Measurements from ENCODE around the gene FGD6.

Gene FGD6

DNA sequence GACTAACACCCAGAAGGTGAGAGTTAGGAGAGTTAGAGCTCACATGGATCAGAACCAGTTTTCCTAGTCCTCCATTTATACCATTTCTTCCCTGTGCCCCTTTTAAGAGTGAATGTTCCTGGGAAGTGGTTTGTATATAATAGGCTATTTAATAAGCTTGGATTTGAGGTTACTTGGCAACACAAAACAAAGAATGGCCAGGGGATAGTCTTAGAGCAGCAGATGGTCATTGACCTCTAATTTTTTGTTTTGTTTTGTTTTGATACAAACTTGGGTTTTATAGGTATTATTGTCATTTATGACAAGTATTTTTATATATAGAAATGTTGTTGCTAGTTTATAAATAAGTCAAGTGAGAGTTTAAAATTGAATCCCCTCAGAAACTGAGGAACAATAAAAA lies 36.1 kb upstream of the FGD6 start:
- no peak overlapping the region for H3K4me3 ChIP-seq (ENCODE audit: low read depth, low read length)
- no peaks in the 10 kb centered on the region for H3K27me3 ChIP-seq (ENCODE audit: control insufficient read depth, insufficient read depth, low read length)
- no peaks in the 10 kb centered on the region for H3K36me3 ChIP-seq (ENCODE audit: control insufficient read depth, insufficient read depth, low read length)
- H3K79me2 ChIP-seq, result peaks cover 4% of the 10 kb centered on the region
- no peak overlapping the region for H2AFZ ChIP-seq
- no peak overlapping the region for H3K27ac ChIP-seq
- TF ChIP-seq, protein P1, sequence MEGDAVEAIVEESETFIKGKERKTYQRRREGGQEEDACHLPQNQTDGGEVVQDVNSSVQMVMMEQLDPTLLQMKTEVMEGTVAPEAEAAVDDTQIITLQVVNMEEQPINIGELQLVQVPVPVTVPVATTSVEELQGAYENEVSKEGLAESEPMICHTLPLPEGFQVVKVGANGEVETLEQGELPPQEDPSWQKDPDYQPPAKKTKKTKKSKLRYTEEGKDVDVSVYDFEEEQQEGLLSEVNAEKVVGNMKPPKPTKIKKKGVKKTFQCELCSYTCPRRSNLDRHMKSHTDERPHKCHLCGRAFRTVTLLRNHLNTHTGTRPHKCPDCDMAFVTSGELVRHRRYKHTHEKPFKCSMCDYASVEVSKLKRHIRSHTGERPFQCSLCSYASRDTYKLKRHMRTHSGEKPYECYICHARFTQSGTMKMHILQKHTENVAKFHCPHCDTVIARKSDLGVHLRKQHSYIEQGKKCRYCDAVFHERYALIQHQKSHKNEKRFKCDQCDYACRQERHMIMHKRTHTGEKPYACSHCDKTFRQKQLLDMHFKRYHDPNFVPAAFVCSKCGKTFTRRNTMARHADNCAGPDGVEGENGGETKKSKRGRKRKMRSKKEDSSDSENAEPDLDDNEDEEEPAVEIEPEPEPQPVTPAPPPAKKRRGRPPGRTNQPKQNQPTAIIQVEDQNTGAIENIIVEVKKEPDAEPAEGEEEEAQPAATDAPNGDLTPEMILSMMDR (IDR thresholded peaks at IDR 0.05), result no peak
- no peak overlapping the region for H3K9ac ChIP-seq
- no peak overlapping the region for H3K4me2 ChIP-seq (ENCODE audit: low read length)
- peaks cover 10% of the 10 kb centered on the region for H3K4me1 ChIP-seq
- no peaks in the 10 kb centered on the region for H3K9me3 ChIP-seq (ENCODE audit: control insufficient read depth, low read length)

DNA sequence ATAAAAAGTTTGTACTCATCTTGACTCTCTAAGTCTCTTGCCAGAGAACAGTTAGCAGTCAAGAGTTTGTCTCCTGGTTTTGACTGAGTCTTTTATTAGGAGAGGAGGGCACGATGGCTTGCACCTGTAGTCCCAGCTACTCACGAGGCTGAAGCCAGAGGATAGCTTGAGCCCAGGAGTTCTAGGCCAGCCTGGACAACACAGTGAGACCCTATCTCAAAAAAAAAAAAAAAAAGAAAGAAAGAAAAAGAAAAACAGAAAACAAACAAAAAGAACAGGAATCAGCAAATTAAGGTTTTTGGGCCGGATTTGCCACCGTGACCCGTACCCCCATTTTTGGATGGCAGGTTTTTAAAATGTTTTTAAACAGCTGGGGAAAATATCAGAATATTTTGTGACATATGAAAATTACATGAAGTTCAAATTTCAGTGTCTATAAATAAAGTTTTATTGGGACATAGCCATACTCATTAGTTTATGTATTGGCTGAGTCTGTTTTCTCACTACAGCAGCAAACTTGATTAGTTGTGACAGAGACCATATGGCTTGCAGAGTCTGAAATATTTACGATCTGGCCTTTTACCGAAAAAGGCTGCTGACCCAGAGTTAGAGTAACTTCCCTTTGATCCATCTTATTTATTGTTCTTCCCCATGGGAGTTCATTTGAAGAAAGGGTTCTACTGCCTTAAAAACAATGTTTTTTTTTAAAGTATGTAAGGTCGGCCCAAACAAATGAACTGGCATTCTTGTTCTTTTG lies 31.5 kb upstream of the FGD6 start:
- H3K9ac ChIP-seq, result no peak overlapping the region
- no peaks in the 10 kb centered on the region for H3K9me3 ChIP-seq (ENCODE audit: control insufficient read depth, low read length)
- no peaks in the 10 kb centered on the region for H3K27me3 ChIP-seq (ENCODE audit: control insufficient read depth, insufficient read depth, low read length)
- H2AFZ ChIP-seq, result no peak overlapping the region
- TF ChIP-seq, protein P1 (IDR thresholded peaks at IDR 0.05), result no peak
- no peaks in the 10 kb centered on the region for H3K36me3 ChIP-seq (ENCODE audit: control insufficient read depth, insufficient read depth, low read length)
- H3K27ac ChIP-seq, result no peak overlapping the region
- H3K4me1 ChIP-seq, result peaks cover 6% of the 10 kb centered on the region
- H3K4me2 ChIP-seq (ENCODE audit: low read length), result no peak overlapping the region
- H3K4me3 ChIP-seq (ENCODE audit: low read depth, low read length), result no peak overlapping the region
- peaks cover 15% of the 10 kb centered on the region for H3K79me2 ChIP-seq

DNA sequence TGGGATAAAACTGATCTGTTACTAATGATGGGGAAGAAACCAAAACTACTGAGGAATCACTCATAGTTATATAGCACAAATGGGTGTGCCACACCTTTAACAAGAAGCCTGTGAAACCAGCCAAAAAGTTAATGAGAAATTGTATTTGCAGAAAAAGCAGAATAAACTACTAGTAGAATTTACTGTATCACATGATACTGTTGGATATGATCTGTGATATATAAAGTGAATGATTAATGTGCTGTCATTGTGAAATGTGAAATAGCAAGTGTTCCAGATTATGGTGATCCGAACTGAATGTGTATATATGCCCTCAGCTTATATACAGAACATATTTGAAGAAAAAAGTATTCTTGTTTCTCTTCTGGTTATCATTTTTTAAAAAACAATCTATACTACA lies 30.8 kb upstream of the FGD6 start:
- no peak overlapping the region for H3K4me2 ChIP-seq (ENCODE audit: low read length)
- no peak overlapping the region for H3K27ac ChIP-seq
- H3K36me3 ChIP-seq (ENCODE audit: control insufficient read depth, insufficient read depth, low read length), result no peaks in the 10 kb centered on the region
- TF ChIP-seq, protein P1 (IDR thresholded peaks at IDR 0.05), result no peak
- no peak overlapping the region for H2AFZ ChIP-seq
- H3K9me3 ChIP-seq (ENCODE audit: control insufficient read depth, low read length), result no peaks in the 10 kb centered on the region
- peaks cover 18% of the 10 kb centered on the region for H3K79me2 ChIP-seq
- H3K9ac ChIP-seq, result no peak overlapping the region
- no peak overlapping the region for H3K4me3 ChIP-seq (ENCODE audit: low read depth, low read length)
- peaks cover 6% of the 10 kb centered on the region for H3K4me1 ChIP-seq
- no peaks in the 10 kb centered on the region for H3K27me3 ChIP-seq (ENCODE audit: control insufficient read depth, insufficient read depth, low read length)

DNA sequence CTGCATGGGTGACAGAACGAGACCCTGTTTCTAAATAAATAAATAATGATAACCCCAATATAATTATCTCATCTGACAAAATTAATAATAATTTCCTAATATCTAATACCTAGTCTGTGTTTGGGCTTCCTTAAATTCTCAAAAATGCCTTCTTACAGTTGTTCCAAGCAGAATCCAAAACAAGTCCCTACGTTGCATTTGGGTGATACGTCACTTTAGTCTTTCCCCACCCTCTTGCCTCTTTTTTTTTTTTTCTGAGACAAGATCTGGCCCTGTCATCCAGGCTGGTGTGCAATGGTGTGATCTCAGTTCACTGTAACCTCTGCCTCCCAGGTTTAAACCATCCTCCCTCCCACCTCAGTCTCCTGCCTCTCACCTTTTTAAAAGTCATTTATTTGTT lies 27.1 kb upstream of the FGD6 start:
- Histone ChIP-seq H3K4me3 (ENCODE audit: low read depth, low read length) (no peak overlapping the region), H3K4me2 (ENCODE audit: low read length) (no peak overlapping the region), H3K9me3 (ENCODE audit: control insufficient read depth, low read length) (no peaks in the 10 kb centered on the region), H3K4me1 (no peaks in the 10 kb centered on the region), H2AFZ (no peak overlapping the region), H3K9ac (no peak overlapping the region), H3K27ac (no peak overlapping the region), H3K27me3 (ENCODE audit: control insufficient read depth, insufficient read depth, low read length) (no peaks in the 10 kb centered on the region), H3K36me3 (ENCODE audit: control insufficient read depth, insufficient read depth, low read length) (no peaks in the 10 kb centered on the region), H3K79me2 (peaks cover 36% of the 10 kb centered on the region)
- TF ChIP-seq, protein P1 (IDR thresholded peaks at IDR 0.05), result no peak

Data from parathyroid adenoma (tissue), 2 donors.